Skeletal muscle cell (primary cell): ENCODE measurements around the gene TCP10L.

Source experiments
- DNase-seq: peaks from one replicate; pipeline ENCODE4 v3.0.0-alpha.2; 2010; ENCODE audit warnings: low read depth
- H3K4me3 ChIP-seq: 2 replicates; pipeline ENCODE4 v1.5.1; 2011; ENCODE audit warnings: low read depth, mild to moderate bottlenecking, control low read depth, low read length, moderate library complexity

TCP10L gene

DNA sequence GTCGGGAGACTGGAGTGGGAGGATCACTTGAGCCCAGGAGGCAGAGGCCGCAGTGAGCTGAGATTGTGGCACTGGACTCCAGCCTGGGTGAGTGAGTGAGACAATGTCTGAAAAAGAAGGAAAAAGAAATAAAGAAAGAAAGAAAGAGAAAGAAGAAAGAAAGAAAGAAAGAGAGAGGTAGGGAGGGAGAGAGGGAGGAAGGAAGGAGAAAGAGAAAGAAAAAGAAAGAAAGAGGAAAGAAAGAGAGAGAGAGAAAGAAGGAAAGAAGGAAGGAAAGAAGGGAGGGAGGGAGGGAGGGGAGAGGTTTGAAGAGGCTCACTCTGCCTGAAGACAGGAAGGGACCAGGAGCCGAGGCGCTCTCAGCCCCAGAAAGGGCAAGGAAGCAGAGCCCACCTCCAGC, 4.8 kb upstream of the TCP10L start:
- H3K4me3 ChIP-seq = no peak overlapping the region
- DNase-seq = no peak

DNA sequence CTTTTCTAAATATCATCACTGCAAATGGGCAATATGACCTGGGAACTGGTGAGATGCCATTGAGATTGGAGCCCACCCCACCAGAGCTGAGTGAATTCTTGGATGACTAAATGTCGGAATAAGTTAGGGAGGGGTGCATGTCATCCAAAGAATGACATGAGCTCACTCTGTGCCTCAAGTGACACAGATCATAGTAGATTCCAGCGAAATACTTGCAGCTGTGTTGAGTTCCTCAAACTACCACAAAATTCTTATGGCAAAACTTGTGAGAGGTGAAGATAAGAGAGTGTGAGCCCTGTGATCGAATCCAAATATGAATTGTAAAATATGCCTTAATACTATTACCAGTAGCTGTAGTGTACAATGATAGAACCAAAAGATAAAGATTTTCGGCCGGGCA, 2.3 kb upstream of the TCP10L start:
- DNase-seq = no peak

DNA sequence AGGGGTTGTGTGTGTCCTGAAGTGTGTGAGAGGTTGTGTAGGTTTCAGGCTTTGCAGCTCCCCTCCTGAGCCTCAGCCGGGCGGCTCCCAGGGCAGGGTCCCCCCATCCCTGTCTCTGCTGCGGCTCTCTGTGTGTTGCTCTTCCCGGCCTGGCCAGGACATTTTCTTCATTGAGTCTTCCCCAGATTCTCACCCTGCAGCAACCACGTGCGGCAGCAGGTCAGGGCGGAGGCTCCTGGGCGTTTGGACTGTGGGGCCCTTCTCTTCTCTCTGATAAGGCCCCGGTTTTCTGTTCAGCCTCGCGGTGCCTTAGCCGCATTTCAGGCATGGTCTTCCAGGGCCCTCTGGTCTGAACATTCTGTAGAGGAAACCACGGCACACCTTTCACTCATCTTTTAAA, 1.8 kb upstream of the TCP10L start:
- DNase-seq = no peak
- H3K4me3 ChIP-seq = no peak overlapping the region

More for the DNA sequence above, 2.3 kb upstream of the TCP10L start:
- no peak overlapping the region for H3K4me3 ChIP-seq

DNA sequence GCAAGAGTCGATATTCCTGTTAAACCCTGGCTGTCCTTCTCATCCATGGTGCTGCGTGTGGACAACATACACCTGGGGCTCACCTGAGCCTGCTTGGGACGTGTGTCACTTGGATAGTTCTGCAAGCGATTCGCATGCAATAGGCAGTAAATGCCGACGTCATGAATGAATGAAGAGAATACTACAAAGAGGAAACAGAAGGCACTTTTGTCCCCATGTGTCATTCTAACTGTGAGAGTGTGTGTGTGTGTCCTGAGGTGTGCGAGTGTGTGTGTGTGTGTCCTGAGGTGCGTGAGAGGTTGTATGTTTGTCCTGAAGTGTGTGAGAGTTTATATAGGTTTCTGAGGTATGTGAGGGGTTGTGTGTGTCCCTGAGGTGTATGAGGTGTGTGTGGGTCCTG, 647 bp upstream of the TCP10L start:
- no peak overlapping the region for H3K4me3 ChIP-seq
- no peak for DNase-seq

DNA sequence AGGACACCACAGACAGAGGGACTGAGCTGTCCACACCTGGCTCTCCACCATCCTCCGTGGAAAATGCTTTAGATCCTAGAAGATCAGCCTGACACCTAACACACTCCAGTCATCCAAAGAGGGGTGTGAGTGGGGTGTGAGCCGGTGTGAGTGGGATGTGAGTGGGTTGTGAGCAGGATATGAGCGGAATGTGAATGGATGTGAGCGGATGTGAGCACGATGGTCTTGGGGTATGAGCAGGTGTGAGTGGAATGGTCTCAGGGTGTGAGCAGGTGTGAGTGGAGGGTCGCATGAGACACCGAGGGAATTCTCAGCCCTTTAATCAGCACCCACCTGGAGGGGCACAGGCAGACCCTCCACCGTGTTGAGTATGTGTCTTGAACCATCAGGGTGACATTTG, 851 bp downstream of the TCP10L start:
- H3K4me3 ChIP-seq = no peak overlapping the region
- no peak for DNase-seq

DNA sequence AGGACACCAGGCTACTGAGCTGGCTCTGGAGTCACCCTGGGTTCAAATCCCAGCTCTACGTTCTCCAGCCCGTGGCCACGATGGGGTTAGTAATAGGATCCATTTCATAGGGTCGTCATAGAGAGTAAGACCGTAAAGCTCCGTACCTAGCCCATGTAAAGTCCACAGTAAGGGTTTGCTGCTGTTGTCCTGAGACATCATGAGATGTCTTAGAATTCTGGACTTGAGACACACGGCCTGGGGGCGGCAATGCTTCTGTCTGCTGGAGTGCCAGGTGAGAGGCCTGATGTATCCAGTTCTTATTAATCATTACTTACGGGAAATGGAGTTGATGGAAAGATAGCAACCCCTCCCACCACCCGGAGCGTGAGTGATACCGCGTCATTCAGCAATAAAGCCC, 3.6 kb downstream of the TCP10L start:
- H3K4me3 ChIP-seq = no peak overlapping the region
- no peak for DNase-seq

DNA sequence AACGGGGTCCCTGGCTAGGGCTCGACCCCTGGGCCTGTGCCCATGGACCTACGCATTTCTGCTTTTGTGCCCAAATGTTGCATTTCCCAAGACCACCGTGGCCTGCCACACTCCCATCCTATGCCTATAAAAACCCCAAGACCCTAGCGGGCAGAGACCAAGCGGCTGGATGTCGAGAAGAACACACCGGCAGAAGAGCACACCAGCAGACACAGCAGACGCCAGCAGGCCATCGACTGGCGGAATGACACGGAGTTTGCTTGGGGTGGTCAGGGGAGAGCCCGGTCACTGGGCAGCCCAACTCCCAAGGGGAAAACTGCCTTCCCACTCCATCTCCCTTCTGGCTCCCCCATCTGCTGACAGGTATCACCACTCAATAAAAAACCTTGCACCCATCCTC, 4.4 kb downstream of the TCP10L start:
- no peak overlapping the region for H3K4me3 ChIP-seq

DNA sequence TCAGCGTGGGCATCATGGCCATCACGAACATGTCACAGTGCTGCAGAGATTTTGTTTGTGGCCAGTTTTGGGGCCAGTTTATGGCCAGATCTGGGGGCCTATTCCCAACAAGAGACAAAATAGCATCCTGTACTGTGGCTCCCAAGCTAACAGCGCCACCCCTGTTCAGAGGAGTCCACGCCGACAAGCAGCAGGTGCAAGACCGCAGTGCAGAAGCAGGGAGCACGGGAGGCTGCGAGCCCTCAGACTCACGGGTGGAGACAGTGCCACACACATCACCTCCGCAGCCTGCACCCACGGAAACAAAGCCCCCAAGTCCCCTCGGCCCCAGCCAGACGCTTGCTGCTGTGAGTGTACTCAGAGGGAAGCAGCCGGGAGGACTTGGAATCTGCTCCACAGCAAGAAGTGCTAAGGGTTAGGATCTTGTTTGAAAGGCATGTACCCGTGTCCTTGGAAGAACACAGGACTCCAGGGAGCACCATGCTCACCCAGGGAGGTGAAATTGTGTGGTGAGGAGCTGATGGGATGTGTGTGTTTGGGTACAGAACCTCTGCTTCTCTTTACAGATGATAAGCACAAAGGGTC, 7.1 kb downstream of the TCP10L start:
- no peak for DNase-seq
- no peak overlapping the region for H3K4me3 ChIP-seq

More for the DNA sequence above, 4.4 kb downstream of the TCP10L start:
- DNase-seq = no peak

DNA sequence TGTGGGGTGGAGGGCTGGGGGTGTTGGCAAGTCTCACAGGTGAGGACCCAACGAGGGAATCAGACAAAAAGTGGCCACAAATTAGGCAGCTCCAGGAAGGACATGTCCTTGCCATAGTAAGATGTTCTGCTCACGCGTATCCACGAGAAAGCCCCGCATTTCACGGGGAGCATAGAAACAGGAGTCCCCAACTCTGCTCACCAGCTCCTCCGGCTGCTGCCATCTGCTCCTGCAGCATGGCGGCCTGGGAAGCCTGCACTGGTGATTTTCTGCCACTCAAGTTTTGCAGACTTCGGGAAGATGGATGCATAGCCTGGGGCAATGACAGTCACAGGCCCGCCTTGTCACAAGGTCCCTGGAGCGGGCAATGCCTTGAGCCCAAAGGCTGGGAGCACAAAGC, 9.3 kb downstream of the TCP10L start:
- H3K4me3 ChIP-seq = no peak overlapping the region

DNA sequence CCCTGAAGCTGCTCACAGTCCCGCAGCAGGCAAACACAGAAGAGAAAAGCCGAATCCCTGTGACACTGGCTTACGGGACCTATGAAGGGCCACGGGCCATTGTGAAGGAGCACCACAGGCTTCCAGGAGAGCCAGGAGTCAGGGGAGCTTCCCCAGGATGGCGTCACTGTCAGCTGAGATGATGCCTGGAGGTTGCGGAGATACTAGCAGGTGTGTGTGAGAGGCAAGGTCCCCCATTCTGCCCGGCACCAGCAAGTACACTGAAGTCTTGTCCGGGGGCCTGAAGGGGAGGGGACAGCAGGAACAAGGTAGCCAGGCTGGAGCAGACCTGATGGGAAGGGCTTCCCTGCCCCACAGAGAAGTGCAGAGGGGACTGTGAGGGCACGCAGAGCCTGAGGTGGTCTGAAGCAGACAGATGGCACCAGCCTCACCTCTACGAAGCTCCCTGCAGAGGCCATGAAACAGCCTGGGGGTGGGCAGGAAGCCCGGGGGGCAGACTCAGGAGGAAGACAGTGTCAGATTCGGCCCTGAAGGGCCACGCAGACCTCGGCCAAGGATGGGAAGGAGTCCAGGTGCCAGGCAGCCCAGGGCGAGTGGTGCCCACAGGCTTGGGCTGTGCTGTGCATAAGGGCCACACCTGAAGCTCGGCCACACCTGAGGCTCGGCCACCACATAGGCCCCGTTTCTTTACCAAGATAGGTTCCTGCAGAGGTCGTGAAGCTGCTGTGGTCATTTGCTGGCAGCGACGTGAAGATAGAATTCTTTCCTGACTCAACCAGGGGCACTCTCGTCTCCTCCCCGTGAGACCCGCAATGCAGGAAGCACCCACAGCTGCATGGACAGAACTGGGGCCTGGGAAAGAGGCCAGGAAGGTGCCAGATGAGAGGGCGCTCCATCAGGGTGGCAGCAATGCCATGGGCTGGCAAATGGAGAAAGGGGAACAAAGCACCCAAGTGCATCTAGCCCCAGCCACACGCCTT, 10.1 kb downstream of the TCP10L start:
- DNase-seq = no peak
- no peak overlapping the region for H3K4me3 ChIP-seq

More for the DNA sequence above, 9.3 kb downstream of the TCP10L start:
- DNase-seq = no peak

DNA sequence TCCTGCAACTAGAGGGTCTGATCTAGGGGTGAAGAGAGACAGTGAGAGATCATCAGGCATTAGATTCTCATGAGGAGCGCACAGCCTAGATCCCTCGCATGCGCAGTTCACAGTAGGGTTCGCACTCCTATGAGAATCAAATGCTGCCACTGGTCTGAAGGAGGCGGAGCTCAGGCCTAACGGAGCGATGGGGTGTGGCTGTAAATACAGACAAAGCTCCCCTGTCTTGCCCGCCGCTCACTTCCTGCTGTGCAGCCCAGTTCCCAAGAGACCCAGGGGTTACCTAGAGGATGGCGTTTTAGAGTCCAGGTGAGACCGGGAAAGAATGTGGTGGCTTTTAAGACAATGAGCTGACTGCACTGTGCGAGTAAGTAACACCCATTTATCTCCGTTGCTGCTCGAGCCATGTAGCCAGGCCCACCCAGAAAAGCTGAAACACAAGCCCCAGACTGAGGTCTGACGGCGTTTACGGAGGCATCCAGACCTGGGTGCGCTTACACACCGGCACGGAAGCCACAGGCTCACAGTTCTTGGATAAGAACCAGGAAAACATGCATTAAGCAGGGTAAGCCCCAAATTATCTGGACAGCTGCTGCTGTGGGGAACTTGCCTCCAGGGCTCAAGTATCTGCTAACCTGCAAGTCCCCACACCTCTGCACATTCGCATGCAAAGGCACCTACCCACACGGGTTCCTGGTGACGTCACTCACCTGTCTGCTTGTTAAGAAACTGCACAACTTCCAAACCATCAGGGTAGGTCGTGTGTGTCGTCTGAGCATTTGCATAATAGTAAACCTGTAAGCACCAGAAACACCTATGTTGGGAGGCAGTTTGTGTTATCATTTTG, 12.5 kb downstream of the TCP10L start:
- no peak overlapping the region for H3K4me3 ChIP-seq
- no peak for DNase-seq

DNA sequence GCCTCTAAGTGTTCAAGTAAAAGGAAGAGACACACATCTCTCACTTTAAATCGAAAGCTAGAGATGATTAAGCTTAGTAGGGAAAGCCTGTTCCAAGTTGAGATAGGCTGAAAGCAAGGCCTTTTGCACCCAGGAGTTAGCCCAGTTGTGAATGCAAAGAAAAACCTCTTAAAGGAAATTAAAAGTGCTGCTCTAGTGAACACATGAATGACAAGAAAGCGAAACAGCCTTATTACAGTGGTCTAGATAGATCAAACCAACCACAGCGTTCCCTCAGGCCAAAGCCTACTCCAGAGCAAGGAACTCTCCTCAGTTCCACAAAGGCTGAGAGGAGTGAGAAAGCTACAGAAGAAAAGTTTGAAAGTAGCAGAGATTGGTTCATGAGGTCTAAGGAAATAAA, 14.9 kb downstream of the TCP10L start:
- DNase-seq = no peak
- no peak overlapping the region for H3K4me3 ChIP-seq

DNA sequence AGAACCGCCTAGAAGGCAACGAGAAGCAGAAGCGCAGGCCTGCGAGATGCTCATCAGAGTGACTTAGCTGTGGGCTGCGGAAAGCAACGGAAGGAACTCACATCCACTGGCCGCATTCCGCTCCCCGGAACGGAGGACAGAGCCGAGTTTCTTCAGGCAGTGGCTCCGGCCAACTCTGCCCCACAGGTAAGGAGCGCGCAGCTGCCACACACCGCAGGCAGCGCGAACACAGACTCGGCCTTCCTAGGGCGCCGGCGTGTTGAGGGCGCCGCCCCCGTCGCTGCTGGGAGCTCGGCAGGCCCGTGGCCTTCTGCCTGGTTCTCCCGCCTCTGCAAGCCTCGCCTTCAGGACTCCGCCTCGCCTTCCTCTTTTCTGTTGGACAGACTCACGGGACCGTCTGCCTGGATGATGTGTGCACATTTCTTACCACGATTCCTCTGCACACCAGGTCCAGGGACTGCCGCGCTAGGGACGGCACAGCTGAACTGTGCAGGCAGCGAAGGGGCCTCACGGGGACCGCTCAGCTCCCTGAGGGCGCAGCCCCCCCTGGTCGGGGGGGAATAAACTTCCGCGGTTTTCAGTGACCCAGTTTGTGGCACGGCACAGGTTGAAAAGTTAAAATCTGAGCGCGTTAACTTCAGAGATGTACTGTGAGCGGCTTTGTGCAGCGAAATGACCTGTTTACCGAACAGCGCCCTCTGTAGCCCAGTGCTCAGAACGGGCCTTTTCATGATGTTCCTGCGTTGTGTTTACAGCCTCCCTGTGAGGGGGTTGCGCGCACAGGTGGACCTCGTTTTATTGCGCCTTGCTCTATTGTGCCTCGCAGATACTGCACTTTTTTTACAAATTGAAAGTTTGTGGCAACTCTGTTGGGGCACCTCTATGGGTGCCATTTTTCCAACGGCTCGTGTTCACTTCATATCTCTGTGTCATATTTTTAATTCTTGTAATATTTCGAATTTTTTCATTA, 15.8 kb downstream of the TCP10L start:
- DNase-seq = no peak
- H3K4me3 ChIP-seq = peak overlapping the region; percentile 66

DNA sequence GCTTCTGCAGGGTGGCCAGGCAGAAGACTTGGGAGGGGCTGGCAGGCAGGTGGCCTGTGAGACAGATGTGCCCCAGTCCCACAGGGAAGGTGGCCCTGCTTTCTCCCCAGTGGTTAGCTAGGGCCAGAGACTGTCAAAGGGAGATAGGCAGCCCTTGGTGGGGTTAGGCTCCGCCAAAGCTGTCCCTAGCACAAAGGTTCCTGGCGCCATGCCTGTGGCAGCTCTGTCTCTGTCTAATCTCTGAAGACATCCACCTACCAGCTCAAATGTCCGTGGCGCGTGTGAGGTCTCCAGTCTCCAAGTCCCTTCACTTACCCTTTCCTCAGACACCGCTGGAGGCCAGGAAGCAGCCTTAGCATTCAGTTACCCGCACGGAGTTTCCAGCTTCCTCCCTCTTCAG, 17.7 kb downstream of the TCP10L start:
- no peak for DNase-seq
- no peak overlapping the region for H3K4me3 ChIP-seq

DNA sequence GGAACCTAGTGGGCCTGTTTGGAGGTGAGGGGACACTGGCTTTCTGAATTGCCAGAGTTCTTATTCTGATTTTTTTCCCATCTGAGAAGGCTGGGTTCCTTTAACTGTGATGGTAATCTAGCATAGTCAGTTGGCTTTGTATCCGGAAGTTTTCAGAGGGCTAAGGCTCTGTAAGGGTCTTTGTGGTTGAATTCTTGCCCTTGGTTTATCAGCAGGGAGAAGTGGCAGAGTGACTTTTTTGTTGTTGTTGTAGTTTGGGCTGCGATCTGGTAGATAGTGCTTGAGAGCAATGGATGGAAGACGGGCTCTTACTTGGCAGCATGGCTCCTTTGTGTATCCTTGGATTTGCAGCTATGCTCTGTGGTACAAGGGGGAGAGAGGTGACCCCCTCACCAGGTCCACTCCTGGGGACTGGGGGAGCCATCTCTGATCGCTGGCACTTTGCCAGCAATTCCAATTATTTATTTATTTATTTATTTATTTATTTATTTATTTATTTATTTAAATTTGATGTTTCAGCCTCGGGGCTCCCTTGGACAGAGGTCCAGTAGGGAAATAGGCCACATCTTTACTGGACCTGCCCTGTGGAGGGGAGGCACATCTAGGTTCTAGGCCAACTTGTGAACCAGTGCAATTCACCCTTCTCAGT, 18.5 kb downstream of the TCP10L start:
- H3K4me3 ChIP-seq = no peak overlapping the region
- no peak for DNase-seq

DNA sequence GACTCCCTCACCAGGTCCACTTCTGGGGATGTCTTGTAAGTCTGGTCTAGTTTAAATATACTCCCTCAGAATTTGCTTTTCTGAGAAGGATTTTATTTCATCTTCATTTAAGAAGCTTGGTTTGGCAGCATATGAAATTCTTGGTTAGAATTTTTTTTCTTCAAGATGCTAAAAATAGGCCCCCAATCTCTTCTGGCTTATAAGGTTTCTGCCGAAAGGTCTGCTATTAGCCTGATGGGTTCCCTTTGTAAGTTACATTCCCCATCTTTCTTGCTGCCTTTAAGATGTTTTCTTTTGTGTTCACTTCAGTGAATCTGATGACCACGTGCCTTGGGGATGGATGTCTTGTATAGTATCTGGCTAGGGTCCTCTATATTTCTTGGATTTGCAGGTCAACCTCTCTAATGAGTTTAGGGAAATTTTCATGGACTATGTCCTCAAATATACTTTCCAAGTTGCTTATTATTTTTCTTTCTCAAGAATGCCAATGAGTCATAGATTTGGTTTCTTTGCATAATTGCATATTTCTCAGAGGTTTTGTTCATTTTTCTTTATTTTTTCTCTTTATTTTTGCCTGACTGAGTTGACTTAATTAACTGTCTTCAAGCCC, 19.4 kb downstream of the TCP10L start:
- H3K4me3 ChIP-seq = no peak overlapping the region
- DNase-seq = no peak

DNA sequence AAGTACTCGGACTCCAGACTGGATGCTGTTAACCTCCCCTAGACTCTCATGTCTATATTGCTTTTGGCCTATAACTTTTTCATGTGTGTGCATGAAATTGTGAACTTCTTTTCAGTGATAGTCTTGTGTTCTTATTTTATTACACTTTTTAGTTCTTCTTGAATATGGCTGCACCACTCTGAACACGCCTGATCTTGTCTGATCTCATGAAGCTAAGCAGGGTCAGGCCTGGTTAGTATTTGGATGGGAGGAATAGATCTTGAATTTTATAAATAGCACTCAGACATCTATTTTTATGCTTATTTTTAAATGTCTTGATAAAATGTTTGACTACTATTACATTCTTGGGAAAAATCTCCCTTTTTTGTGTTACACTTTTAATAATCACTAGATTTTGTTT, 22.4 kb downstream of the TCP10L start:
- DNase-seq = no peak

DNA sequence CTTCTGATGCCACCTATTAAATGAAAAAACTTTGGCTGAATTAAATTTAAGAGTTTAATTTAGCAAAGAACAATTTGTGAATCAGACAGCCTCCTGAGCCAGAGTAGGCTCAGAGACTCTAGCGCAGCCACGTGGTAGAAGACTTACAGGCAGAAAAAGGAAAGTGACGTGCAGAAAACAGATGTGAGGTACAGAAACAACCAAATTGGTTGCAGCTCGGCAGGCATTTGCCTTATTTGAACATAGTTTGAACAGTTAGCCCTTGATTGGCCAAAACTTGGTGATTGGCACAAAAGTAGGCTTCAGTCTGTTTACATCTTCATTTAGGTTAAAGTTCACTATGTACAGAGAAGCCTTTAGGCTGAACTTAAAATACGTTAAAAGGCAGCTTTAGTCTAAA, 22.9 kb downstream of the TCP10L start:
- peak; percentile 31 for DNase-seq
- H3K4me3 ChIP-seq = no peak overlapping the region

More for the DNA sequence above, 22.4 kb downstream of the TCP10L start:
- H3K4me3 ChIP-seq = no peak overlapping the region
